Ramos (cell line): Measurements from ENCODE around the gene PDCD5.
"Not testable (repeated sequence)": the region's sequence is repeated elsewhere in the genome, so short reads cannot be mapped to it uniquely, and the experiment has no call there.

Experiments
- in situ Hi-C: fragments of 300-500 bp; cut with MboI; formaldehyde crosslinking; loops from one replicate; pipeline ENCODE4 v1.14.3; 2022; ENCODE audit warnings: low sequenced_read_pairs; ENCODE audit not compliant: unreplicated experiment

Gene PDCD5, protein sequence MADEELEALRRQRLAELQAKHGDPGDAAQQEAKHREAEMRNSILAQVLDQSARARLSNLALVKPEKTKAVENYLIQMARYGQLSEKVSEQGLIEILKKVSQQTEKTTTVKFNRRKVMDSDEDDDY

DNA sequence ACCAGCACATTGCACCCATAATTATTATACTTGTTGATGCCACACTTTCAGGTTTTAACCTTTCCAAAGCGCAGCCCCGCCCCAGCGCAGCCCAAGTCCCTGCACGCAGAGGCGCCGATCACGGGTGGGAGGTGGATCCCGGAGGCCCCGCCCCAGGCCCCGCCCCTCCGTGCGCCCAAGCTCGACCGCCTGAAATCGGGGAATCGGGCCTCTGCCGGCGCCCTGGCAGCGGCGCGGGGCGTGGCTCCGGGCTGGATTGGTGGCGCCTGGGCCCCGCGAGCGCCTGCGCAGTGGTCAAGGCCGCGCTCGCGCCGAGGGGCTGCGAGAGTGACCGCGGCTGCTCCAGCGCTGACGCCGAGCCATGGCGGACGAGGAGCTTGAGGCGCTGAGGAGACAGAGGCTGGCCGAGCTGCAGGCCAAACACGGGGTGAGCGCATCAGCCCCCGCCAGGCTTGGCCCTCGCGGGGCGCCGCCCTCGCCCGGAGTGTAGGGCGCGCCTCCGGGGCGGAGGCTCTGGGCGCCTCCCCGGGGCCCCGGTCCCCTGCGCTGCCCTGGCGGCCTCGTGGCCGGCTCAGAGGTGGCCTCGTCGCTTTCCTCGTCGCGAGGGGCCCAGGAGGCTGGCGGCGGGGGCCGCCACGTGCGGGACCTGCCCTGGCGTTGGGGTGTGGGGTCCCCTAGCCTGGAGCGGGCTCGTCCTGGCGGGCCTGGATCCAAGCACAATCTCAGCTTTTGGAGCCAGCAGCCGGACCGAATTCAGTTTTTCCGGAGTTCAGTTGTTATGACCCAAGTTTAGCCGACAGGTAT lies at the start of gene PDCD5:
TSS of gene PDCD5 (plus strand) at position 290 of the 804 bp plus-strand sequence. CDS start at position 362, 72 bp downstream.
- in situ Hi-C loops: no loop called here

- in situ Hi-C loops: no loop called here
These were observed 48.8 kb upstream of the PDCD5 start for GRCh38 chr19:32532233-32532632.

DNA sequence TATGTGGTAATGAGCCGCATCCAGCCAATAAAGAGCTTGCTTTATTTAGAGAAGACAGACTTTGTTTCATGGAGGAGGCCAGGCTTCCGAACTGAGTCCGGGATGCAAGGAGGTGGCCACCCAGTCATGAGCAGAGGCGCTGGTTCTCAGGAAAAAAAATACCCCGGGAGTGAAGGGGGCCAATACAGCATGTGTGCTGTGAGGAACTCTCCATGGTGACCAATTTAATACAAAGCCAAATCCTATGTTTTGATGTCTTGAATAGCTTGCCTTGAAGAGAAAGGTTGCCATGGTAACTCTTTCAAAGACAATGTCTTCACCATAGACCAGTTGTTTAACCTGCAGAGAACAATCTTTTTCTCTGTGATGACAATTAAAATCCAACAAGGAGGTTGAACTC lies 43.4 kb upstream of the PDCD5 start:
- in situ Hi-C loops: no loop called here

GRCh38 chr19:32539240-32539916 lies 41.6 kb upstream of the PDCD5 start:
- in situ Hi-C loops: no loop called here

- in situ Hi-C loops: no loop called here
These were observed 40.4 kb upstream of the PDCD5 start for GRCh38 chr19:32540621-32541020.

DNA sequence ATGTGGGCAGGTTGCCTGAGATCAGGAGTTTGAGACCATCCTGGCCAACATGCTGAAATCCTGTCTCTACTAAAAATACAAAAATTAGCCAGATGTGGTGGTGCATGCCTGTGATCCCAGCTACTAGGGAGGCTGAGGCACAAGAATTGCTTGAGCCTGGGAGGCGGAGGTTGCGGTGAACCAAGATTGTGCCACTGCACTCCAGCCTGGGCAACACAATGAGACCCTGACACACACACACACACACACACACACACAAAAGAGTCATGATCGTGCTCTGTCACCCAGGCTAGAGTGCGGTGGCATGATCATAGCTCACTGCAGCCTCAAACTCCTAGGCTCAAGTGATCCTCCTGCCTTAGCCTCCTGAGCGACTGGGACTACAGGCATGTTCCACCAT lies 39.6 kb upstream of the PDCD5 start:
- in situ Hi-C loops: not testable (repeated sequence)

DNA sequence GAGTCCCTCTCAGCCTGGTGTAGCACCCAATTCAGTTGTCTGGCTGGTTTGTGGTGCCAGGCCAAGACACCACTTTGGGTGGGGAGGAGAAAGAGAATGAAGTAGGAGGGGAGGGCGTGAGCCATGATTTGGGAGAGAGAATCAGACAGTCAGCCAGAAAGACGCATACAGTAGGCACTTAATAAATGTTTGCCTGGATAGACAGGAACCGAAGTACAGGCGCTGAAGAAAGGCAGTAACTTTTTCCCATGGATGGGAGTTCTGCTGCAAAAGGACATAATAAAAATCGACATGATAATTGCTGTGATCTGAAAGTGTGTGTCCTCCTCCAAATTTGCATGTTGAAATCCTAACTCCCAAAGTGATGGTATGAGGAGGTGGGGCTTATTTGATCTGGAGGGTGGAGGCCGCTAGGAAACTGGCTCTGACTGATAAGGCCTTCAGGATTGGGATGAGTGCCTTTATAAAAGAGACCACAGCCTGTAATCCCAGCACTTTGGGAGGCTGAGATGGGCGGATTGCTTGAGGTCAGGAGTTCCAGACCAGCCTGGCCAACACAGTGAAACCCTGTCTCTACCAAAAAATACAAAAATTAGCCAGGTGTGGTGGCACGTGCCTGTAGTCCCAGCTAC lies 38.4 kb upstream of the PDCD5 start:
- in situ Hi-C loops: no loop called here

DNA sequence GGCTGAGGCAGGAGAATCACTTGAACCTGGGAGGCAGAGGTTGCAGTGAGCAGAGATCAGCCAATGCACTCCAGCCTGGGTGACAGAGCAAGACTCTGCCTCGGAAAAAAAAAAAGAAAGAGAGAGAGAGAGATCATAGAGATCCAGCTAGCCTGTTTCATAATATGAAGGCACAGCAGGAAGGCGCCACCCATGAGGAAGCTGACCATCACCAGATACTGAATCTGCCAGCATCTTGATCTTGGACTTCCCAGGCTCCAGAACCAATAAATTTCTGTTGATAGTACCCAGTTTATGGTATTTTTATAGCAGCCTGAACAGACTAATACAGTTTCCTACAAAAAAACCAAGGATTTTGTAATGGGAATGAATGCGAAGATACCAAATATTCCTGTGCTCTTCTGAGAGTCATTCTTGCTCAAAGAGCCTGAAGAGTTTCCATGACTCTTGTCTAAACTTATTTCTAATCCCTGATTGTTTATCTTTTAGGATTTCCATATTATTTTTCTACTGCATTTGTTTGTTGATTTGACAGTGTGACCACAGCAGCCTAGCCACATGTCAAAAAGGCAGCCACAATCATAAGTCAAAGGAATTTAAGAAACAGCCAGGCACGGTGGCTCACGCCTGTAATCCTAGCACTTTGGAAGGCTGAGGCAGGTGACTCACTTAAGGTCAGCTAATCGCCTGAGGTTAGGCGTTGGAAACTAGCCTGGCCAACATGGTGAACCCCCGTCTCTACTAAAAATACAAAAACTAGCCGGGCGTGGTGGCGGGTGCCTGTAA lies 37.7 kb upstream of the PDCD5 start:
- in situ Hi-C loops: no loop called here

DNA sequence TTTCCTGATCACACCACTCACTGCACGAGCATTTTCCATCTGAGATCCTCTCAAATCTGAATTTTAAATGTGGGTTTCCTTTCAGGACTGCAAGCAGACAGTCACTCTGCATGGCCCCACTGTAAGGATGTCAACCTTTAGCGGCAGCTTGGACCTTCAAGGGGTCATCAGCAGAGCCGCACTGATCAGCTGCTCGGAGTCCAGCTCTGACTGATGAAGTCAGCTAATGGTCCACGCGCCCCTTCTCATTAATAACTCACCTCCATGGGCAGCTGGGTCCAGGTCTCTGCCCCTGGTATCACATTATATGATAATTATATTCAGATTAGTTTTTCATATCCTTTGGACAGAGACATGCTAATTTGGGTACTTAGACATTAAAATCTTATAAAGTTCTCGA lies 36.1 kb upstream of the PDCD5 start:
- in situ Hi-C loops: no loop called here

GRCh38 chr19:32550666-32551065 lies 30.3 kb upstream of the PDCD5 start:
- in situ Hi-C loops: no loop called here

- in situ Hi-C loops: no loop called here
These were observed 25.2 kb upstream of the PDCD5 start for GRCh38 chr19:32555786-32556185.

GRCh38 chr19:32558607-32559228 lies 22.3 kb upstream of the PDCD5 start:
- in situ Hi-C loops: no loop called here

GRCh38 chr19:32563761-32564160 lies 17.2 kb upstream of the PDCD5 start:
- in situ Hi-C loops: no loop called here

- in situ Hi-C loops: no loop called here
These were observed 14.7 kb upstream of the PDCD5 start for GRCh38 chr19:32566246-32566830.

GRCh38 chr19:32567486-32567885 lies 13.5 kb upstream of the PDCD5 start:
- in situ Hi-C loops: no loop called here

GRCh38 chr19:32570081-32570785 lies 10.8 kb upstream of the PDCD5 start:
- in situ Hi-C loops: no loop called here

- in situ Hi-C loops: not testable (repeated sequence)
These were observed 9.4 kb upstream of the PDCD5 start for GRCh38 chr19:32571471-32572075.

- in situ Hi-C loops: not testable (repeated sequence)
These were observed 8.1 kb upstream of the PDCD5 start for GRCh38 chr19:32572700-32573491.
